C4-2B (cell line): ENCODE measurements around the gene CHMP2A.
"Not testable (repeated sequence)": the region's sequence is repeated elsewhere in the genome, so short reads cannot be mapped to it uniquely, and the experiment has no call there.

Experiments
- H3K27ac ChIP-seq: fragments of 450-650 bp; 2 replicates; pipeline ENCODE4 v1.5.1; 2017
- ZFX ChIP-seq: fragments of 450-650 bp; IDR thresholded peaks from 2 replicates; pipeline ENCODE4 v1.6.1; 2017
- TF ChIP-seq, protein P1 (sequence below): fragments of 450-650 bp; conservative IDR thresholded peaks from 2 replicates; pipeline ENCODE4 v1.5.1; 2017; ENCODE audit warnings: mild to moderate bottlenecking

Gene CHMP2A

DNA sequence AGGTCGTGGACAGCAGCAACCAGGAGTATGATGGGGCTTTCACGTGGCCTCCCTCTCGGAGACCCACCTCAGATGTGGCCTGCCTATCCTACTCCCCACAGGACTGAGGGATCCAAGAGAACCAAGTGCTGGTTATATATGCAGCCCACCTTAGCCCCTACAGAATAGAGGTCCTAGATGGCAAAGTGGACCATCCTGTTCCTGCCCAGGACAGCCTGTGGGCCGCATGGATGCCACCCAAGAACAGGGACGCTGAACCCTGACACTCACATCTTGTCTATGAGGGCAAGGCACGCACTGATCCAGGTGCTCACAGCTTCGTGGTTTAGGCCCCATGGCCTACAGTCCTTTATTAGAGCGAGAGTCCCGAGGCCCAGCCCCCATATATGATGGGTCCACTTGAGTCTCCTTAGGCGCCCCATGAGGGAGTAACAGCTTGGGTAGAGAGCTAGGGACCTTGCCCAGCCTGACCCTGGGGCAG is 41.7 kb downstream of the CHMP2A start:
- H3K27ac ChIP-seq: peak overlapping the region; percentile 90
- TF ChIP-seq, protein P1, sequence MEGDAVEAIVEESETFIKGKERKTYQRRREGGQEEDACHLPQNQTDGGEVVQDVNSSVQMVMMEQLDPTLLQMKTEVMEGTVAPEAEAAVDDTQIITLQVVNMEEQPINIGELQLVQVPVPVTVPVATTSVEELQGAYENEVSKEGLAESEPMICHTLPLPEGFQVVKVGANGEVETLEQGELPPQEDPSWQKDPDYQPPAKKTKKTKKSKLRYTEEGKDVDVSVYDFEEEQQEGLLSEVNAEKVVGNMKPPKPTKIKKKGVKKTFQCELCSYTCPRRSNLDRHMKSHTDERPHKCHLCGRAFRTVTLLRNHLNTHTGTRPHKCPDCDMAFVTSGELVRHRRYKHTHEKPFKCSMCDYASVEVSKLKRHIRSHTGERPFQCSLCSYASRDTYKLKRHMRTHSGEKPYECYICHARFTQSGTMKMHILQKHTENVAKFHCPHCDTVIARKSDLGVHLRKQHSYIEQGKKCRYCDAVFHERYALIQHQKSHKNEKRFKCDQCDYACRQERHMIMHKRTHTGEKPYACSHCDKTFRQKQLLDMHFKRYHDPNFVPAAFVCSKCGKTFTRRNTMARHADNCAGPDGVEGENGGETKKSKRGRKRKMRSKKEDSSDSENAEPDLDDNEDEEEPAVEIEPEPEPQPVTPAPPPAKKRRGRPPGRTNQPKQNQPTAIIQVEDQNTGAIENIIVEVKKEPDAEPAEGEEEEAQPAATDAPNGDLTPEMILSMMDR: no peak
- TF ChIP-seq ZFX: no peak

GRCh38 chr19:58511353-58512208 is 43.3 kb downstream of the CHMP2A start, which contains the start of gene SLC27A5:
TSS of gene SLC27A5 (minus strand) at chr19:58511992. CDS start at chr19:58511955, 37 bp downstream.
- H3K27ac ChIP-seq: no peak within 1 kb of the TSS; the same call in 1 of the 2 replicates
- TF ChIP-seq ZFX: no peak
- TF ChIP-seq, protein P1: no peak

- TF ChIP-seq ZFX: no peak
- TF ChIP-seq, protein P1: no peak
- no peak overlapping the region for H3K27ac ChIP-seq
These were observed 44.6 kb downstream of the CHMP2A start for GRCh38 chr19:58510084-58510862.

GRCh38 chr19:58509731-58510083 is 45.2 kb downstream of the CHMP2A start:
- TF ChIP-seq ZFX: no peak
- TF ChIP-seq, protein P1: no peak
- H3K27ac ChIP-seq: no peak overlapping the region

DNA sequence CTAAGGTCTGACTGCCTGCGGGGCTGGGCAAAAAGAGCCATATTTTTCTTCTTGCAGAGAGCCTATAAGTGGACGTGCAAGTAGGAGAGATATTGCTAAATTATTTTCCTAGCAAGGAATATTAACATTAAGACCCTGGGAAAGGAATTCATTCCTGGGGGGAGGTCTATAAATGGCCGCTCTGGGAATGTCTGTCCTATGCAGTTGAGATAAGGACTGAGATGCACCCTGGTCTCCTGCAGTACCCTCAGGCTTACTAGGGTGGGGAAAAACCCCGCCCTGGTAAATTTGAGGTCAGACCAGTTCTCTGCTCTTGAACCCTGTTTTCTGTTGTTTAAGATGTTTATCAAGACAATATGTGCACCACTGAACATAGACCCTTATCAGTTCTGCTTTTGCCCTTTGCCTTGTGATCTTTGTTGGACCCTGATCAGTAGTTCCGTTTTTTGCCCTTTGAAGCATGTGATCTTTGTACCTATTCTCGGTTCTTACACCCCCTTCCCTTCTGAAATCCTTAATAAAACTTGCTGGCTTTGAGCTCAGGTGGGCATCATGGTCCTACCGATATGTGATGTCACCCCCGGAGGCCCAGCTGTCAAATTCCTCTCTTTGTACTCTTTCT is 47.2 kb downstream of the CHMP2A start:
- not testable (repeated sequence) for H3K27ac ChIP-seq
